Aorta (tissue), 5 donors: ENCODE data around the gene NR3C2. TPM values are rescaled to one million over a fixed set of nuclear protein-coding genes. Genes with fewer than 3 reads are reported as not detected.
"Not testable (repeated sequence)": the region's sequence is repeated elsewhere in the genome, so short reads cannot be mapped to it uniquely, and the experiment has no call there.

Source experiments
- ATAC-seq: fragments of 200-7000 bp; cut with Tn5 transposase; one replicate; pipeline ENCODE4 v1.9.1; 2022; ENCODE audit warnings: moderate library complexity; ENCODE audit not compliant: low FRiP score
- DNase-seq, 2 donors: peaks; one replicate each; pipeline ENCODE4 v3.0.0-alpha.2; 2020
- H3K27ac ChIP-seq, 2 donors: one replicate each; pipeline ENCODE4 v1.5.1; 2013; ENCODE audit warnings: low read length in 2 of 2, mild to moderate bottlenecking in 2 of 2, moderate library complexity in 2 of 2, control low read depth in 1 of 2, inconsistent platforms in 1 of 2, low read depth in 1 of 2
- H3K27me3 ChIP-seq, 2 donors: one replicate each; pipeline ENCODE4 v1.6.1; 2013; ENCODE audit warnings: control low read depth in 1 of 2, low read length in 1 of 2, mild to moderate bottlenecking in 1 of 2, moderate library complexity in 1 of 2; ENCODE audit not compliant: insufficient read depth in 2 of 2, control insufficient read depth in 1 of 2
- H3K36me3 ChIP-seq, 2 donors: one replicate each; pipeline ENCODE4 v1.6.1; 2013; ENCODE audit warnings: control low read depth in 1 of 2, low read length in 1 of 2, mild to moderate bottlenecking in 1 of 2; ENCODE audit not compliant: insufficient read depth in 2 of 2, control insufficient read depth in 1 of 2
- H3K4me1 ChIP-seq, 2 donors: one replicate each; pipeline ENCODE4 v1.6.1; 2013; ENCODE audit warnings: low read length in 2 of 2, control low read depth in 1 of 2, mild to moderate bottlenecking in 1 of 2, moderate library complexity in 1 of 2; ENCODE audit not compliant: insufficient read depth in 2 of 2, control insufficient read depth in 1 of 2
- H3K4me3 ChIP-seq, 2 donors: one replicate each; pipeline ENCODE4 v1.5.1; 2013; ENCODE audit warnings: low read length in 2 of 2, control low read depth in 1 of 2, mild to moderate bottlenecking in 1 of 2
- H3K9me3 ChIP-seq: one replicate; pipeline ENCODE4 v1.6.1; 2013; ENCODE audit warnings: mild to moderate bottlenecking, low read length; ENCODE audit not compliant: control insufficient read depth
- WGBS, 2 donors: extraction: QIAGEN DNeasy Blood & Tissue Kit; methylation state at CpG; one replicate each; pipeline ENCODE4 v1.1.7; 2013; 5-methylcytosine and 5-hydroxymethylcytosine counted together
- intact Hi-C, 2 donors: fragments of 100-400 bp; cut with DNase I; formaldehyde crosslinking; loops; one replicate each; pipeline versions ENCODE4 v1.14.2 to v1.15.0; 2022
- polyA plus RNA-seq, 2 donors: library from polyadenylated mRNA; stranded (reverse); fragments of 200-250 nt; gene quantifications; one replicate each; pipeline ENCODE4 v1.2.3, GENCODE V29; 2013
- total RNA-seq, 2 donors: library from RNA; stranded (reverse); fragmentation: NEBNext Ultra II Directional; extraction: Animal tissue kit (Norgen Biotek cat#: 25700); gene quantifications; one replicate each; pipeline ENCODE4 v1.2.1, GENCODE V29; 2021
- donor health status: healthy with polysubstance abuse.
- donor health status: Bipolar disorder and iron deficiency.
- donor health status: DM: no; HTN: no; CAD: no.
- donor health status: DM: no; HTN: no; CAD: no.
- donor health status: DM: yes; HTN: yes; CAD: no.

Gene NR3C2
- total and polyA plus RNA-seq, 4 donors = 3.4 to 22.9 (median 6.9) TPM

DNA sequence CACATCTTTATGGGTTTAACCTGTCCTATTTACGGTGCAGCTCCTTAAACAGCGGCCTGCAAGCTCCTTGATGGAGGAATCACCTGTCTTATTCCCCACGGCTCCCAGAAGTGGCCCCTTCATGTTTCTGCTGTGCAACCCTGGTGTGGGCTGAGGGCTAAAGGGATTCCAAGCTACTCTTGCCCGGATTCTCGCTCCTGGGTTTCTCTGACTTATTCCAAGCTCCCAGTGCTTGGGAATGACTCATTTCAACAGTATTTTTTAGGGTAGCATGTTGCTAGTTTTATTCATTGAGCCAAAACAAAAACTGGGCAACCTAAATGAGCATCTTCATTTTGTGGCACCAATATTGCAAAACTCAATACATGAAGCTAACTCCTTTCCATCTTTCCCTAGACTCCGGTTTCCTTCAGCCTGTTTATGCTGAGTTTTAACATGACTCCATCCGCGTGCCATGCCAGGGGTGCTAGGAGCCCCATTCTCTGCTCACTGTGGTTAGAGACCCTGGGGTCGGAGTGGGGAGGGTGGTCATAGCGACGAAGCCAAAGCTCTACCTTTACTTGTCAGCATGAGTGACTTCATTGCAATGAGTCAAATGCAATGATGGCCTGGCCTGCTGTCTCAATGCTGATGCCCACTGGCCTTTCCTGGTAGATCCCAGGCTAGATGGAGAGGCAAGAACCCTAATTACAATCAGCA is 349.7 kb downstream of the NR3C2 start:
- intact Hi-C loops = no loop called here
- Histone ChIP-seq H3K4me3 (no peak overlapping the region), H3K9me3 (no peaks in the 10 kb centered on the region), H3K36me3 (no peaks in the 10 kb centered on the region), H3K27me3 (no peaks in the 10 kb centered on the region), H3K27ac (no peak overlapping the region), H3K4me1 (no peaks in the 10 kb centered on the region)
- 93 to 94% methylated on average over 11 of the region's 11 CpGs for WGBS, 2 donors
- no peak for ATAC-seq
- no peak for DNase-seq

DNA sequence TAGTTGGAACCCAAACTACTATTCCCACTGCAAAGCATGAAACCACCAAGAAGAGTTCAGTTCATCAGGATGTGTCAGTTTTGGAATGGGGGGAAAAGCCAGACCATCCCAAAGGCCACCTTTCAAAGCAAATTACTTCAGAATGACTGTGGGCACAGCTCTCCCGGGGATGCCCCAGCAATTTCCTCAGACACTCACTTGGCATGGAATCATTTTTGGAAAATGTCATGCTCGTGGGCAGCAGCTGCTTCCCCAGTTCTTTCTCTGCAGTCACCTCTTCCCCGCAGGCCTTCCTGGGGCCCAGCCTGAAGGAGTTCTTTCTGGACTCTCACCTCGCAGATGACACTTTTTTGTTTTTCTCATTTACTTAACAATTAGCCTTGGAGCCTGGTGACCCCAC is 350.3 kb downstream of the NR3C2 start:
- DNase-seq (no peak), ATAC-seq (no peak)
- no peaks in the 10 kb centered on the region for H3K36me3 ChIP-seq
- WGBS, 2 donors = 72 to 73% methylated on average over 4 of the region's 4 CpGs
- intact Hi-C loops = no loop called here
- H3K27ac ChIP-seq = no peak overlapping the region
- no peak overlapping the region for H3K4me3 ChIP-seq
- no peaks in the 10 kb centered on the region for H3K4me1 ChIP-seq
- no peaks in the 10 kb centered on the region for H3K27me3 ChIP-seq
- H3K9me3 ChIP-seq = no peaks in the 10 kb centered on the region

DNA sequence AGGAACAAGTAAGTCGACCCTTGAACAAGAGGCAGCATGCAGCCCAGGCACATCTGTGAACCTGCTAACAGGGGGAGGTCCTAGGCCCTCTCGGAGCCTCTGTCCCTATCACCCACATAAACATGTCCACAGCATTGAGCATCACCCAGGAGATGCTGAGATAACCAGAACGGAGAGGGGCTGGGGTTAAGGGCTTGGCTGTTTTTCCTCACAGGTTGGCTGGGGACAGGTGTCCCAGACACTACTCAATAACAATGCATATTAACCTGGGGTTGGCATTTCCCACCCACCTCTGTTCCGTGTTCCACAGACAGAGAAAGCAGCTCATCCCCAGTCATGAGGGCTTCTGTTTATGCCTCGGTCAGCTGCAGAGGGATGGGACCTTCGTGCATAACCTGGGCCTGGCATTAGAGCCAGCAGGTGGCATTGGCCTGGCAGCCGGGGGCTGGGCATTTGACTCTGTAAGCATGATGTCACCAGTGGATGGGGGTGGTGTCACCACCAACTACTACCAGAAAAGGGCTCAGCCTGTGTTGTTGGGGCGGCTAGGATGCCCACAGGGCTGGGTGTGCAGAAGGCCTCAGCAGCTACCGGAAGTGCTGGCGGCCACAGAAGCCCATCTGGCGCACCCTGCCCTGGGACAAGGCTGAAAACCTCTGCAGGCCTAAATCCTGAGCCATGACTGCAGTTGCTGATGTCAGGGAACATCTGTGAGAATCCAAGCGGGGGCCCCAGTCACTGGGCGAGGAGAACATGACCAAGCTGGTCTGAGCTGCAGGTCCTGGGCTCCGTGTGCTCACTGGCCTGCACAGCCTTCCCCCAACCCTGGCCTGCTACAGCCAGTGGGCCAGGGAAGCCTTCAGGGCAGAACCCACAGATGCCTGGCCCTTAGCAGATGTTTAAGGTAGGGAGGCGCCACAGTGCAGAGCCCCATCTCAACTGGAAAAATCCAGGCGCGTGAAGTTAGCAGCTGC is 351.4 kb downstream of the NR3C2 start:
- ATAC-seq (peak; percentile 24), DNase-seq (no peak)
- H3K4me3 ChIP-seq = no peak overlapping the region
- 93 to 95% methylated on average over 17 of the region's 17 CpGs for whole genome bisulfite sequencing, 2 donors
- H3K4me1 ChIP-seq = no peaks in the 10 kb centered on the region
- intact Hi-C loops = no loop called here
- H3K9me3 ChIP-seq = no peaks in the 10 kb centered on the region
- H3K36me3 ChIP-seq = no peaks in the 10 kb centered on the region
- H3K27ac ChIP-seq = no peak overlapping the region
- no peaks in the 10 kb centered on the region for H3K27me3 ChIP-seq

DNA sequence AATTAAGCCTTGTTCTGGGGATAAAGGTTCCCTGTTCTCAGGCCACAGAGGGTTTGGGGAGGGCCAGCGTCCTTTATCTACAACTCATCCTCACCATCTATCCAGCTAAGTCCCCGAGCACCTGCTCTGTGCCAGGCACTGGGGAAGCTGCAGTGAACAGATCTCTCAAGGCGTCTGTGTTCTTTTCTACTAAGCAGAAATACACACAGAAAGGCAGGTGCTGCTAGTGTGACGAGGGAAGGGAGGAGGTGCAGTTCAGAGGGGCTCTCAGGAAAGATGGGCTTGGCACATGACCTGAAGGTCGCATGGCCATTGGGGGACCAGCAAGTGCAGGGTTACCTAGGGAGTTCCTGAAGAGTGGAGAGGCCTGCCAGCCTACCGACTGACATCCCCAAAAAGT is 352.2 kb downstream of the NR3C2 start:
- no peaks in the 10 kb centered on the region for H3K36me3 ChIP-seq
- H3K9me3 ChIP-seq = no peaks in the 10 kb centered on the region
- H3K27me3 ChIP-seq = no peaks in the 10 kb centered on the region
- H3K4me3 ChIP-seq = no peak overlapping the region
- WGBS, 2 donors = 89 to 92% methylated on average over 6 of the region's 6 CpGs
- no peaks in the 10 kb centered on the region for H3K4me1 ChIP-seq
- intact Hi-C loops = no loop called here
- ATAC-seq (no peak), DNase-seq (no peak)
- no peak overlapping the region for H3K27ac ChIP-seq

DNA sequence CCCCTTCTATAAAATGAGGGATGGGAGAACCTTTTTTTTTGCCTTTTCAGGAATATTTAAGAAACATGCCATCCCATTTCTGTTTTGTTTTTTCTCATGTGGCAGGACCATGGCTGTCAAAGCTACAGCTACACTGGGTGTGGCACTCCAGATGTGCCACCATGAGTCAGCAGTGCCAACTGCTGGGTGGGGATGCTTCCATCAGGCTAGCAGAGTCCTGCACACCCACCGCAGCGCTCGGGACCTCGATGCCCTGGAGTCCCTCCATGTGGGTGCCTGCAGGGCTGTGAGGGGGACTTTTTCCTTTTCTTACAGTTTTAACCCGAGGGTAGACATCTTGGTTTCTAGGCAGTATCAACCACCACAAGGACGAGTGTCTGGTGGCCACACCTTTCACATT is 352.6 kb downstream of the NR3C2 start:
- no peak for DNase-seq
- no peaks in the 10 kb centered on the region for H3K27me3 ChIP-seq
- no peak overlapping the region for H3K4me3 ChIP-seq
- no peak overlapping the region for H3K27ac ChIP-seq
- intact Hi-C loops = no loop called here
- 90 to 92% methylated on average over 6 of the region's 6 CpGs for WGBS, 2 donors
- no peaks in the 10 kb centered on the region for H3K9me3 ChIP-seq
- no peak for ATAC-seq
- no peaks in the 10 kb centered on the region for H3K36me3 ChIP-seq
- no peaks in the 10 kb centered on the region for H3K4me1 ChIP-seq

DNA sequence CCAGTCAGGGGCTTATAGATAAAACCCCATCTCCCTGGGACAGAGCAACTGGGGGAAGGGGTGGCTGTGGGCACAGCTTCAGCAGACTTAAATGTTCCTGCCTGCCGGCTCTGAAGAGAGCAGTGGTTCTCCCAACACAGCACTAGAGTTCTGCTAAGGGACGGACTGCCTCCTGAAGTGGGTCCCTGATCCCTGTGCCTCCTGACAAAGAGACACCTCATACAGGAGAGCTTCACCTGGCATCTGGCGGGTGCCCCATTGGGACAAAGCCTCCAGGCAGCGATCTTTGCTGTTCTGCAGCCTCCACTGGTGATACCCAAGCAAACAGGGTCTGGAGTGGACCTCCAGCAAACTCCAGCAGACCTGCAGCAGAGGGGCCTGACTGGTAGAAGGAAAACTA is 359.1 kb downstream of the NR3C2 start:
- H3K36me3 ChIP-seq, intact Hi-C loops, DNase-seq: not testable (repeated sequence)

DNA sequence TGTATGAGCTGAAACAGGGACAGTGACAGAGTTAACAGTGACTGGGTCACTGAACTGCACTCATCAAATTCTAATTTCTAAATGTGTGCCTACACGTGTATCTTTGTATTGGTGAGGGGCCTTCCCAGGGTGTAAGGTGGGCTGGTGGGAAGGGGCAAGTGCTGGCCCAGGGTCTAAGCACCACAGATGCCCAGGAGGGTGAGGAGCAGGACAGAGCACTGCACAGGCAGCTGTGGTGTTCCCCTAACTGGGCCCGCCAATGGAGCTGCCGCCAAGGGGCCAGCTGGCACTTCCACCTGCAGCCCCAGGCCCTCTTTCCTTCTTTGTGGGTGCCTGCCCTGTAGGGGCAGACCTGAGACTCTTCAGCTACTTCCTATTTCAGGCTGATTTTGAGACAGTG is 360.5 kb downstream of the NR3C2 start:
- H3K27ac ChIP-seq = no peak overlapping the region
- no peak overlapping the region for H3K4me3 ChIP-seq
- H3K36me3 ChIP-seq = peaks cover 3 to 10% of the 10 kb centered on the region in 2 donors
- ATAC-seq = no peak
- intact Hi-C loops = no loop called here
- no peaks in the 10 kb centered on the region for H3K27me3 ChIP-seq
- DNase-seq = no peak
- WGBS, 2 donors = 95 to 98% methylated on average over 3 of the region's 3 CpGs
- H3K4me1 ChIP-seq = no peaks in the 10 kb centered on the region
- no peaks in the 10 kb centered on the region for H3K9me3 ChIP-seq

More for the DNA sequence above, 359.1 kb downstream of the NR3C2 start:
- H3K9me3 ChIP-seq, H3K27ac ChIP-seq, H3K27me3 ChIP-seq, H3K4me3 ChIP-seq, ATAC-seq, H3K4me1 ChIP-seq: not testable (repeated sequence)
- WGBS, 2 donors = 96% methylated on average over 4 of the region's 4 CpGs

DNA sequence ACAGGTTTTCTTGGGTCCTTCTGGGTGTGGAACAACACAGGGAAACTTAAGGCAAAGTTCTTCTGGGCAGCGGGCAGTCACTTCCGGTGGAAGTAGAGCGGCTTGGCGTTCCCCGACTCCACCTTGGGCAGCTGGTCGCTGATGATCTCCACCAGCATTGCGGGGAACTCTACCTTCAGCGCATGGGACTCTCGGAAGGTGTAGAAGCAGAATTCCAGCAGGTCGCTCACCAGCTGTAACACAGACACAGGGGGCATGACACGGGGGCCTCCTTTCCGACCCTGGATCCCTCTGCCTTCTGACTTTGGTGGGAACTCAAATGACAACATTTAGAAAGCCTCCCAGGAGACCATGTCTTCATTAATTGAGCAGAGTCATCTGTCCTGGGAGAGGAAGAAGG is 360.9 kb downstream of the NR3C2 start:
- intact Hi-C loops = no loop called here
- ATAC-seq (no peak), DNase-seq (no peak)
- WGBS, 2 donors = 97 to 98% methylated on average over 12 of the region's 12 CpGs
- H3K27ac ChIP-seq = no peak overlapping the region
- H3K9me3 ChIP-seq = no peaks in the 10 kb centered on the region
- no peaks in the 10 kb centered on the region for H3K4me1 ChIP-seq
- no peaks in the 10 kb centered on the region for H3K27me3 ChIP-seq
- H3K36me3 ChIP-seq = peaks cover 3 to 12% of the 10 kb centered on the region in 2 donors
- H3K4me3 ChIP-seq = no peak overlapping the region
